Stimulated activated CD8-positive, alpha-beta memory T cell treated with anti-CD3 and anti-CD28 coated beads, Interleukin-15, amount 100 ng/mL, for 48 hours (primary cell): ENCODE data around the gene LIMS4.
"Not testable (repeated sequence)": the region's sequence is repeated elsewhere in the genome, so short reads cannot be mapped to it uniquely, and the experiment has no call there.

ENCODE experiments used
- DNase-seq, 2 donors: peaks; one replicate each; pipeline ENCODE4 v3.0.0-alpha.2; 2020; ENCODE audit warnings: low read depth in 2 of 2

Gene LIMS4

GRCh38 chr2:110450951-110451350 lies 21.7 kb downstream of the LIMS4 start:
- DNase-seq = not testable (repeated sequence)

- DNase-seq = not testable (repeated sequence)
Observed at GRCh38 chr2:110449127-110449947, 23.3 kb downstream of the LIMS4 start.

- not testable (repeated sequence) for DNase-seq
Observed at GRCh38 chr2:110446644-110447043, 26.0 kb downstream of the LIMS4 start.

- not testable (repeated sequence) for DNase-seq
Observed at GRCh38 chr2:110443305-110444005, 29.2 kb downstream of the LIMS4 start.

GRCh38 chr2:110441905-110442304 lies 30.7 kb downstream of the LIMS4 start:
- DNase-seq = not testable (repeated sequence)

- not testable (repeated sequence) for DNase-seq
Observed at GRCh38 chr2:110434565-110434964, 38.1 kb downstream of the LIMS4 start.

- DNase-seq = not testable (repeated sequence)
Observed at GRCh38 chr2:110425725-110426124, 46.9 kb downstream of the LIMS4 start.

- not testable (repeated sequence) for DNase-seq
Observed at GRCh38 chr2:110424421-110424820, 48.2 kb downstream of the LIMS4 start.

GRCh38 chr2:110423574-110423962 lies 49.0 kb downstream of the LIMS4 start:
- DNase-seq = not testable (repeated sequence)

GRCh38 chr2:110422852-110423573 lies 49.6 kb downstream of the LIMS4 start:
- not testable (repeated sequence) for DNase-seq

GRCh38 chr2:110420641-110421354 lies 51.8 kb downstream of the LIMS4 start:
- not testable (repeated sequence) for DNase-seq

- not testable (repeated sequence) for DNase-seq
Observed at GRCh38 chr2:110407142-110407541, 65.5 kb downstream of the LIMS4 start.

GRCh38 chr2:110404988-110405387 lies 67.6 kb downstream of the LIMS4 start:
- not testable (repeated sequence) for DNase-seq

GRCh38 chr2:110404246-110404645 lies 68.4 kb downstream of the LIMS4 start:
- DNase-seq = not testable (repeated sequence)

GRCh38 chr2:110401001-110401618 lies 71.5 kb downstream of the LIMS4 start:
- DNase-seq = not testable (repeated sequence)

GRCh38 chr2:110399378-110399777 lies 73.2 kb downstream of the LIMS4 start:
- DNase-seq = not testable (repeated sequence)

GRCh38 chr2:110395990-110396389 lies 76.6 kb downstream of the LIMS4 start:
- DNase-seq = not testable (repeated sequence)
